ENCODE measurements around the gene TMEM232. TPM values are rescaled to one million over a fixed set of nuclear protein-coding genes. Genes with fewer than 3 reads are reported as not detected.

TMEM232 gene
- total and polyA plus RNA-seq, 9 of the 15 experiments (the other 6 are each of a cell fraction or from before 2014, with no cell fraction given): 0.09 to 2.2 (median 0.41) TPM

- TF ChIP-seq ZNF449 (CRISPR knock-in tag; IDR thresholded peaks at IDR 0.05) (no peak), FOXK1 (CRISPR knock-in tag; IDR thresholded peaks at IDR 0.05; ENCODE audit: borderline replicate concordance) (no peak)
Observed at GRCh38 chr5:110439296-110439695, 287.2 kb downstream of the TMEM232 start (continued).

GRCh38 chr5:110435207-110435606, 291.3 kb downstream of the TMEM232 start:
- Histone ChIP-seq H3K79me2 (ENCODE audit: control insufficient read depth, insufficient read depth, low read length) (no peaks in the 10 kb centered on the region), H3K36me3 (ENCODE audit: control insufficient read depth, insufficient read depth, low read length) (no peaks in the 10 kb centered on the region), H3K4me3 (no peak overlapping the region), H4K20me1 (replicated peaks; ENCODE audit: control insufficient read depth, insufficient read depth, low read length) (no peaks in the 10 kb centered on the region), H2AFZ (ENCODE audit: low read depth, low read length) (no peak overlapping the region), H3K27me3 (ENCODE audit: control insufficient read depth in 2 of 2, insufficient read depth in 2 of 2, low read length in 2 of 2) (no peaks in the 10 kb centered on the region), H3K4me2 (ENCODE audit: insufficient read depth, low read length) (no peak overlapping the region), H3K9ac (ENCODE audit: insufficient read depth in 1 of 2, low read depth in 2 of 2, low read length in 2 of 2) (no peak overlapping the region), H3K27ac (ENCODE audit: extremely low read depth, low read depth, low read length) (no peak overlapping the region), H3K9me1 (ENCODE audit: control insufficient read depth, insufficient read depth, low read length) (no peaks in the 10 kb centered on the region), H3K4me1 (replicated peaks in 1 of 2; ENCODE audit: control insufficient read depth in 2 of 2, insufficient read depth in 2 of 2, low read length in 2 of 2) (no peaks in the 10 kb centered on the region), H3K9me3 (replicated peaks; ENCODE audit: control insufficient read depth, insufficient read depth, low read depth, low read length) (no peaks in the 10 kb centered on the region)
- 0% methylated on average over 2 of the region's 2 CpGs for WGBS (ENCODE audit: insufficient coverage, low coverage, missing lambda C conversion rate)
- in situ Hi-C loops (cut with MboI): no loop called here
- no TSS peak for BruUV-seq (replicated peaks)
- intact Hi-C loops (cut with micrococcal nuclease): no loop called here
- TF ChIP-seq RBM25 (IDR thresholded peaks at IDR 0.05; ENCODE audit: low read depth, low read length, severe bottlenecking) (no peak), FOXM1 (IDR thresholded peaks at IDR 0.05; ENCODE audit: low read depth) (no peak), FOXM1 (CRISPR knock-in tag; IDR thresholded peaks at IDR 0.05; ENCODE audit: low read depth) (no peak), SMARCA4 (IDR thresholded peaks at IDR 0.05) (no peak), ZNF511 (CRISPR knock-in tag; IDR thresholded peaks at IDR 0.05) (no peak), RBM39 (optimal IDR thresholded peaks at IDR 0.05; ENCODE audit: low read depth, low read length) (no peak), NFIC (IDR thresholded peaks at IDR 0.05) (no peak), FOXO4 (CRISPR knock-in tag; IDR thresholded peaks at IDR 0.05) (no peak), TCFL5 (CRISPR knock-in tag; conservative IDR thresholded peaks at IDR 0.05) (no peak), FOXA3 (CRISPR knock-in tag; conservative IDR thresholded peaks at IDR 0.05 in 1 of 2, IDR thresholded peaks at IDR 0.05 in 1 of 2) (no peak), ZBTB8A (IDR thresholded peaks at IDR 0.05; ENCODE audit: partially characterized antibody) (no peak), SRSF9 (IDR thresholded peaks at IDR 0.05; ENCODE audit: borderline replicate concordance, low read depth, low read length) (no peak), FOXP1 (CRISPR knock-in tag; IDR thresholded peaks at IDR 0.05) (no peak), E2F5 (CRISPR knock-in tag; IDR thresholded peaks at IDR 0.05) (no peak), LARP7 (IDR thresholded peaks at IDR 0.05) (no peak), ETV5 (CRISPR knock-in tag; IDR thresholded peaks at IDR 0.05; ENCODE audit: low read depth) (no peak)
- no peak for DNase-seq (ENCODE audit: extremely low read depth in 1 of 4, low spot score in 3 of 4)
- no peak for FAIRE-seq
- POLR2A ChIA-PET: no interaction called here
- CTCF ChIA-PET (ENCODE audit: low intra/inter-chr PET ratio): interaction anchor here (0.6 kb wide), 1 partner anchor 389 kb away, joined by 3 read pairs; no protein-coding TSS in a partner anchor
- no peak for ATAC-seq
